HG03060 (cell line): Measurements from ENCODE around the gene RASA3.
"Not testable (repeated sequence)": the region's sequence is repeated elsewhere in the genome, so short reads cannot be mapped to it uniquely, and the experiment has no call there.

Experiments used
- ATAC-seq: cut with Tn5 transposase; IDR thresholded peaks from one replicate; pipeline ENCODE4 v1.9.1; 2021; ENCODE audit warnings: low read depth, moderate number of reproducible peaks; ENCODE audit not compliant: unreplicated experiment

The RASA3 gene

DNA sequence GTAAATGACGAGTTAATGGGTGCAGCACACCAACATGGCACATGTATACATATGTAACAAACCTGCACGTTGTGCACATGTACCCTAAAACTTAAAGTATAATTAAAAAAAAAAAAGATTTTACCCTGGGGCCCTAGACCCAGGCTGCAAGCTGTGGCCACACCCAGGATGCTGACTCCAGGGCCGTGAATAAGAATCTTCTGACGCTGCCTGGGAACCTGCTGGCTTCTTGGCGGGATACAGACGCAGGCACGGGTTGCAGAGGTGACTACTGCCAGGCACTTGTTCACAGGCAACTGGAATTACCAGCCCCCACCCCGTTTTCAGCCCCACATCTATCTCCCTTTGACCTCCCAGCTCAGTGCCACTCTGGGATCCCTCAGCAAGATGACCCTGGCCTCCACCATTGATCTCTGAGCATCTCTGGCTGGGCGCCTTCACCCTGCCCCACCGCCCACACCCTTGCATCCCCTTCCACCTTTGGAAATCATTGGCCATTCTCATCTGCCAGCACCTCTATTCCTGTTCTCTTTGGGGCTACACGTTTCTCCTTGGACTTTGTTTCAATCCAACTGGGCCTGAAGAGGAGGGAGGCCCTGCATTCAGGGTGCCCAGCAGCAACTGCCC, 25.6 kb upstream of the RASA3 start:
- no peak for ATAC-seq

DNA sequence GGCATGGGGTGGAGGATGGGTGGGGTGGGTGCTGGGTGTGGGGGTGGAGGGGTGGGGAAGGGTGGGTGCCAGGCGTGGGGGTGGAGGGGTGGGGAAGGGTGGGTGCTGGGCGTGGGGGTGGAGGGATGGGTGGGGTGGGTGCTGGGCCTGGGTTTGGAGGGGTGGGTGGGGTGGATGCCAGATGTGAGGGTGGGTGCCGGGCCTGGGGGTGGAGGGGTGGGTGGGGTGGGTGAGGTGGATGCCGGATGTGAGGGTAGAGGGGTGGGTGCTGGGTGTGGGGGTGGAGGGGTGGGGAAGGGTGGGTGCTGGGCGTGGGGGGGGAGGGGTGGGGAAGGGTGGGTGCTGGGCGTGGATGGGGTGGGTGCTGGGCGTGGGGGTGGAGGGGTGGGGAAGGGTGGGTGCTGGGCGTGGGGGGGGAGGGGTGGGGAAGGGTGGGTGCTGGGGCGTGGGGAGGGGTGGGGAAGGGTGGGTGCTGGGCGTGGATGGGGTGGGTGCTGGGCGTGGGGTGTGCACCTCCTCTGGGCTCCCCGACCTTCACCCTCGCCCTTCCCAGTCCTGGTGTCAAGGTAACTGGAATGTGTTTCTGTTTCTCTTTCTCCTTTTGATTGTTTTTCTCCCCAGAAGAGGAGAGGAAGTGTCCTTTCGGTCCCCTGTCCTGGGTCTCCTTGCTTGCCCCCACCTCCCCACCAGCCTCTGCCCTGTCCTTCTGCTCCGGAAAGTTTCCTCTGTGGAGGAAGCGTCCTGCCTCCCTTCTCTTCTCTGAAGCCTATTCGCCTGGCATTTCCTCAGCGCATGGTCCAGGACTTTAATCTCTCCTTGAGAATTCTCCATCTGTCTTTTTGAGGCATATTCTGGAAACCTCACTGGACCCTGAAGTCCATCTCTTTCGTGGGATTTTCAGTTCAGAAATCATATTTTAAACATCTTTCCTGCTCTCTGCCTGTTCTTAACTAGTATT, 23.8 kb upstream of the RASA3 start:
- no peak for ATAC-seq

DNA sequence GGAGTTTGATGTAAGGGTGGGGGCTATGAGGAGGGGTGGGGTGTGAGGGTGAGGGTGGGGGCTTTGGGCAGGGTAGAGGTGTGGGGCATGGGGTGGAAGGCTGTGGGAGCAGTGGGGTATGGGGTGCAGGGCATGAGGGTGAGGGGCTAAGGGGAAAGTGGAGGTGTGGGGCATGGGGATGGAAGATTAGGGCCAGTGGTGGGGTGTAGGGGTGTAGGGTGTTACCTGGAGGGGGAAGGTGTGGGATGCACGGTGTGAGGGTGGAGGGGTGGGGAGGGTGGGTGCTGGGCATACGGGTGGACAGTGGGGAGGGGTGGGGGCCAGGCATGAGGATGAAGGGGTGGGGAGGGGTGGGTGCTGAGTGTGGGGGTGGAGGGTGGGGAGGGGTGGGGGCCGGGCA, 22.9 kb upstream of the RASA3 start:
- ATAC-seq = no peak

DNA sequence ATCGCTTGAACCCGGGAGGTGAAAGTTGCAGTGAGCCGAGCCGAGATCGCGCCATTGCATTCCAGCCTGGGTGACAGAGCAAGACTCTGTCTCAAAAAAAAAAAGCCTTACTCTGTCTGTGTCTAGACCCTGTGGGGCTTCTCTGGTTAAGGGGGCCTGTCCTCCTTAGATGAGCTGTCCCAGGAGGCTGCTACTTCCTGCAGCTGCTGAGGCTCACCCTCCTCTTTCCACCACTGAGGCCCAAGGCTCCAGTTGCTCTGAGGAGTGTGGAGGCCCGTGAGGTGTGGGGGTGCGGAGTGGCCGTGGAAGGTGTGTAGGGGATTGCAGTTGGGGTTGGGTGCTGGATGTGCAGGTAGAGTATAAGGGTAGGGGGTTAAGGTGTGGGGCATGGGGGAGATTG, 22.1 kb upstream of the RASA3 start:
- ATAC-seq = no peak

DNA sequence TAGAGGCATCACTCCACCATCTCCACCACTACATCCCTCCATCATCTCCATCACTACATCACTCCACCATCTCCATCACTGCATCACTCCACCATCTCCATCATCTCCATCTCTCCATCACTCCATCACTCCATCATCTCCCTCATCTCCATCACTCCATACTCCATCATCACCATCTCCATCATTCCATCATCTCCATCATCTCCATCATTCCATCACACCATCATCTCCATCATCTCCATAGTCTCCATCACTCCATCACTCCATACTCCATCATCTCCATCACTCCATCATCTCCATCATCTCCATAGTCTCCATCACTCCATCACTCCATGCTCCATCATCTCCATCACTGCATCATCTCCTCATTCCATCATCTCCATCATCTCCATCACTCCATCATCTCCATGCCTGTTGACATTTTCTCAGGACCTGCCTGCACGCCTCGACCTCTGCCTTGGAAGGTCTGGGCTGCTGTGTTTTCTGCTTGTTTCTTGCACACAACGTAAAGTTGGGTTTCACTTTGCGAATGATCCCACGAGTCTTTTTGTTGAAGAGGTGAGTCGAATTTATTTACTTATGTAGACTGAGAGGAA, 21.2 kb upstream of the RASA3 start:
- ATAC-seq = no peak

DNA sequence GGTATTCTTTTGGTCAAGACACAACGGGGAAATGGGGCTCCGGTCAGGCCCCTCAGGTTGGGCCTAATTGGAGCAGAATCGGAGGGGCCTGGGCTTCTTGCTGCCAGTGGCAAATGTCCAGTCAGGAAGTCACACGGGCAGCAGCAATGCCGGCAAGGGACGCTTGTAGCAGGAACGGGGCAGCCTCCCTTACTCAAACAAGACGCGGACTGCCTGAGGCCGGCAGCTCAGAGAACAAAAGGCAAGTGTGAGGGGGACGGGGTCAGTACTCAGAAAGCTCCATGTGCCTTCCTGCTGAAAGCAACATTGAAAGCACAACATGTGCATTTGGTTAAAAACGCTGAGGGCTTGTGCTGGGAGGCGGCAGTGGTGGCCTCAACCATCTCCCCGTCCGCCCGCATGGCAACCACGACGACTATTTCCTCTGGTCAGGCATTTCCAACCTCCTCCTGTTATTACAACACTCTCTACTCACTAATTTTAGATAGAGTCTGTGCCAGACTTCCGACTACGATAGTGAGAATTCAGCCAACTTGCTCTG, 20.5 kb upstream of the RASA3 start:
- no peak for ATAC-seq

DNA sequence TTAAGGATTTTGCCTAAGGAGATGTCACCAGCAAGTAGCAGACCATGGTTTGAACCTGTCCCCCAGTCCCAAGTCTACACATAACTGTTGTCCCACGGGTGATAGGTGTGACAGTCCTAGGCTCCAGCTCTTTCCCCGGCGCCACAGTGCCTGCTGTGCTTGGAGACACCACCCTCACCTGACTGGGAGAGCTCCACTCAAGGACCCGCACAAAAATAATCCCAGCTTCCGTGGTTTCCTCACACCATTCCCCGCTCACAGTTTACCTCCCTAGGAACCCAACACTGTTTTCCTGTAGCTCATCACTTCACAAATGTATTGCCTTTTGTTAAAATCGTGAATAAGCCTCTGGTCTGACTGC, 19.8 kb upstream of the RASA3 start:
- ATAC-seq = no peak

DNA sequence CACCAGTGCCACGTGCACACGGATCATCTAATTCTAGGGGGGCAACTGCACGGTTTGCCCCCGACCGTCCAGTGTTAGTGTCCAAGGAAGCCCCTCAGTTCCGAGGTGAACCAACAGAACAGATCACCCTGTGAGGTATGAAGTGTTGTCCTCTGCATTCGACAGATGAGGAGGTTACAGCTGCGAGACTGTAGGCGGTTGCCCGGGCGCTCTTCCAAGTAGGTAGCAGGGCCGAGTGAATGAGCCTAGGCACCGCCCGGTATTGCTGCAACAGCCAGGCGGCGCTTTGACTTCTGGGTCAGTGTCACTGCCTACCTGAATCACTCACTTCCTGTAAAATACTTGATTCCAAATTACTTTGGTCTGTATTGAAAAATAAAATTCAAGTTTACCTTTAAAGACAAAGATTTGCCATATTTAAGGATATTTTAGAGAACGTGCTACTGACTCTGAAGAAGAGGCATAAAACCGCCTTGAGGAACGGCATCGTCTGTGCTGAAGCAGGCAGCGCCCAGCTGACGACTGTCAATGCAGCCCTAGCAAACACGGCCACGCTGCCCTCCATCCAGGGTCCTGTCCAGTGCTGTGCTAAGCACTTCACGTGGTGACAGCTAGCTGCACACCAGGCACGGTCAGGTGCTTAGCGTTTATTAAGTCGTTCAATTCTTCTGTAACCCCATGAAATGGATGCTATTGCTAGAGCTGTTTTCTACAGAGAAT, 19.3 kb upstream of the RASA3 start:
- ATAC-seq = no peak

DNA sequence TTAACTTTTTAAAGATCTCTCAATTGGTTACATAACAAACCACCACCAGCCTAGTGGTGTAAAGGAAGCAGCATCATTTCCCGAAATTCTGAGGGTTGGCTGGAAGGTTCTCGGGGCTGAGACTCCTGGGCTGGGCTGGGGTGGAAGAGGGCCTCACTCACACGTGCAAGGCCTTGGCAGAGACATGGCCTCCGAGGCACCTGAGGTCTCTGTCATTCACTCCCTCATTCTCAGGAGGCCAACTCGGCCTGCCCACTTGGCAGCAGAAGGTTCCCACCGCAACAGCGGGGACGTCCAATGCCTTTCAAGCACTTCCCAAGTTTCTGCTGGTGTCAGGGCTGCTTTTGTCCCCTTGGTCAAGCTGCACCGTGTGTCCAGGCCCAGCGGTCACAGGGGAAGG, 18.6 kb upstream of the RASA3 start:
- no peak for ATAC-seq

DNA sequence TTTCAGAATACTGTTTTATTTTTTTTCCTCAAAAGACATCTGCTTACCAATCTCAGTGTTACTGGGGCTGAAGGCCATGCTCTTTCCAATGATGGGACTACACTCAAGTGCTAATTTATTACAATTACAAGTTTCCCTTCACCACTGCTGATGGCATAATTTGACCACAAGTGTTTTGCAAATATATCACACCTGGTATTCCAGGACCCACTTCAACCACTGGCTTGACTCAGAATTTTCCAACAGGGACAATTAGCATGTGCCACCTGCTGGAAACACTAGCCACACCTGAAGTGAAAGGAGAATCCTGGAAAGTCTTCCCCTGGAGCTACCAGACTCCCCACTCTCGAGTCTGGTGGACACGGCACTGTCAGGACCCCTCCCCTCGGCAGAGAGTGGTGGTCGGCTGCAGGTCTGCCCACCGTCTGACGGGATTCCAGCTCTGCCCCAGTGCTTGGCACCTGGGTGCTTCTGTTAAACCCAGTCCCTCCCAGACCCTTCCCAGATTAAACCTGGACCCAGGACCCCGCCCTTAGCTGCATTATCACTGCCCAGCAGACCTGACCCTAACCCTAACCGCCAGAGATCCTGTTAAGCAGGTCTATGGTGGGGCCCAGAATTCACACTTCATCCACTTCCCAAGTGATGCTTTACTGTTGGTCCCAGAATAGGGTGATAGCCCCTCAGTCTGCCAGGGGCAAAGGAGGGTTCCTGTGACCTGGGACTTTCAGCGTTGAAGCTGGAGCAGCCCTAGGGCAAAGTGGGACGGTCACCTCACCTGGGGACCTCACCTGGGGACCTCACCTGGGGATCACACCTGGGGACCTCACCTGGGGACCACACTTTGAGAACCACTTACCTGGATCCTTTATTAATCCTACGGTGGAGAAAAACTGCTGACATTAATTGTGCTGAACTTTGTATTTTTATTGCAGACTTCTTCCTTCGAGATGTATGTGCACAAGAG, 17.6 kb upstream of the RASA3 start:
- ATAC-seq = no peak

DNA sequence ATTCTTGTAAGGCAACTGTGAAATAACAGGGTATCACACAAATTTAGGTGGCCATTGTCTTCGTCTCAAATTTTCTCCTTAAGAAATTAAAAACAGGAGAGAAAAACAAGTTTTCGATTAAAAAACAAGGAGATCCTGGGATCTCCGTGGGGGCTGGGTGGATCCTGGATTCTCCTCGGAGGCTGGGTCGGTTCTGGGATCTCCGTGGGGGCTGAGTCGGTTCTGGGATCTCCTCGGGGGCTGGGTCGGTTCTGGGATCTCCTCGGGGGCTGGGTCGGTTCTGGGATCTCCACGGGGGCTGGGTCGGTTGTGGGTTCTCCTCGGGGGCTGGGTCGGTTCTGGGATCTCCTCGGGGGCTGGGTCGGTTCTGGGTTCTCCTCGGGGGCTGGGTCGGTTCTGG, 16.5 kb upstream of the RASA3 start:
- not testable (repeated sequence) for ATAC-seq

DNA sequence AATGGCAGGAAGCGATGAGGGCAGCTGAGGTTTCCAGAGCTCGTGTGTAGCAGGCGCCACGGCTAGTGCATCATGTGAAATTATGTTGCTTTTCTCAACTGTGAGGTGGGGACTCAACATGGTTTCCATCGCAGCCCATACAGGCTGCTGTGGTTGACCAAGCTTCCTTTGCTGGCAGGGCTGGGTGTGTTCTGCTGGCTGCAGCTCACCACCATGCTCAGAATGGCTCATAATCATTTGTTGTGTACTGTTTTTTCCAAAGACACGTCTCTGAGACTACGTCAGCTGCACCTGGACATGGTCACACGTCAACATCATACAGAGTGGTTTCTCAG, 16.1 kb upstream of the RASA3 start:
- ATAC-seq = peak; percentile 76

DNA sequence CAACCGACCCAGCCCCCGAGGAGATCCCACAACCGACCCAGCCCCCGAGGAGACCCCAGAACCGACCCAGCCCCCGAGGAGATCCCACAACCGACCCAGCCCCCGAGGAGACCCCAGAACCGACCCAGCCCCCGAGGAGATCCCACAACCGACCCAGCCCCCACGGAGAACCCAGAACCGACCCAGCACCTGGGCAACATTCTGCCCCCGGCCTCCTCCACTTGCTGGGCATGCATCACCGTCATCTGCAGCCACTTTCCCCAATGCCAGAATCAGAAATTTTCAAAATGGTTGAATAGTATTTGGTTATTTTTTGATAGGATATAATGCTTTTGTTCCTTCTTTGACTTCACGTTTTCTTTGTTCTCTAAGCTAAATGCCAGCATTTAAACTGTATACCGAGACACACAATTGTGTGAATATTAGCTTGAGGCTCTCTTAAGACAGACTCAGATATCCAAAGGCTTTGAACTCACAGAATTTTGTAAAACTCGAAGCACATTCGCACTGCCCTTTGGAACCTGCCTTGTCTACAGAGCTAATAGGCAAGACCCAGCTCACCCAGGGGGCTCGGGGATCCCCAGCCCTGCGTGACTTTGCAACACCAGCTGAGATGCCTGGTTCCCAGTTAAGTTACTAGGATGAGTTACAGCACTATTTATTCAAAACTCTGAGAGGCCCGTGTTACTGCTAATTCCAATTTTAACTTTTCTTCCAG, 15.5 kb upstream of the RASA3 start:
- ATAC-seq = no peak

DNA sequence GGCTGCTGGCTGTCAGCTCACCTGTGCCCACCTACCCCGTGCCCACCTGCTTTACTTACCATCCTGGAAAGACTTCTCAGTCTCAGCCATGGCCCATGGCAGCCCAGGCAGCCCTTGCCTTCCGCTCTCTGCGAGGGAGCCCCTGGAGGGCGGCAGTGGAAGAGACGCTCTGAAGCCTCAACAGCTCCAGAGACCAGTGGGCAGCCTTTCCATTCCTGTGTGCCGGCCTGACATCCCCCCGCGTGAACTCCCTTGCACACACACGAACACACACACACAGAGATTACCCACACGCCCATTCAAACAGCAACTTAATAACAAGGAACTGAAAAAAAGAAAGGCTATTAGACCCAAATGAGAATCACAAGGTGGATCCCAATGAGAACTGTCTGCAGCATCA, 14.2 kb upstream of the RASA3 start:
- ATAC-seq = no peak

DNA sequence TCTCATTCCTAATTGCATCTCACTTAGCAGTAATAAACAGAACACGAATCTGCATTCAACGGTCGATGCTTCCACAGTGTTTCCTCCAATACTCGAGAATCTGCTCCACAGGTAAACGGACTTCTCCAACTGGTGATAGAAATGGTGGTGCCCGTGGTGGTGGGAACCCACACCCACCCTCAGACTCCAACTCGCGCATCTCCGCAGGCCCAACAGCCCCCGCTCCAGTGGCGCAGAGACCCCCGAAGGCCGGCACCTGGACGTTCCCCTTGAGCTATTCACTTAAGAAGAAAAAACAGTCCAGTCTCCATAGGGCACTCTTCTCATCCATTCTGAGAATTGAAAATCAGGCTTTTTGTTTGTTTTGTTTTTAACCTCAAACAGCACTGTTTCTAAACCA, 13.8 kb upstream of the RASA3 start:
- ATAC-seq = no peak

DNA sequence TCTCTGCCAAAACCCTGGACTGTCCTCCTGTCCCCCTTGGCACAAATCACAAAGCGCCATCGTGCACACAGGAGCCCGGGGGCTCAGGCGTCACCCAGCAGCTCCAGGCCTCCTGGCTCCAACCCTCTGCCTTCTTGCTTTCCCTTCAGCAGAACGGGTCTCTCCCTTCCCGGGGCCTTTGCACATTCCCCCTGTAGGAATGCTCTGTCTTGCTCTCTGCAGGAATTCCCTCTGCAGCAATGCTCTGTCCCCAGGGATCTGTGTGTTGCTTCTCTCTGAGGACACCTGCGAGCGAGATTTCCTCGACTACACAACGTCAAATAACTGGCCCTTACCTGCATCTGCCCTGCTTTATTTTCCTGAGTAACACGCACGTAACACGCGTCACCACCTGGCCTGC, 13.3 kb upstream of the RASA3 start:
- ATAC-seq = no peak

DNA sequence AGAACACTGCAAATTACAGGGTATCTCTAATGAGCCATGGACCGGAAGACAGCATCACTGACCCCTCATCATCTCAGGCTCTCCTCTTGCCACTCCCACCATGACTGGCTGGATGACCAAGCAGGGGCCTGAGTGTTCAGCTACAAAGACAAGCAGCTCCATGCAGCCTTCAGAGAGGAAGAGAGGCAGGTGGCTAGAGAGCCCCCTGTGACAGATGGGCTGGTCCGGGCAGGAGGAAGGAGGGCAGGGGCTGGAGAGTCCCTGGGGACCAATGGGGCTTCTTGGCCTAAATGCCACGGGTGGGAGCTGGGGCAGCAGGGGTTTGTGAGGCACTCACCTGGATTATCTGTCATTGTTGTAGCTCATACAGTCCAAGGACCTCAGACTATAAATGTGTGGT, 12.8 kb upstream of the RASA3 start:
- no peak for ATAC-seq

DNA sequence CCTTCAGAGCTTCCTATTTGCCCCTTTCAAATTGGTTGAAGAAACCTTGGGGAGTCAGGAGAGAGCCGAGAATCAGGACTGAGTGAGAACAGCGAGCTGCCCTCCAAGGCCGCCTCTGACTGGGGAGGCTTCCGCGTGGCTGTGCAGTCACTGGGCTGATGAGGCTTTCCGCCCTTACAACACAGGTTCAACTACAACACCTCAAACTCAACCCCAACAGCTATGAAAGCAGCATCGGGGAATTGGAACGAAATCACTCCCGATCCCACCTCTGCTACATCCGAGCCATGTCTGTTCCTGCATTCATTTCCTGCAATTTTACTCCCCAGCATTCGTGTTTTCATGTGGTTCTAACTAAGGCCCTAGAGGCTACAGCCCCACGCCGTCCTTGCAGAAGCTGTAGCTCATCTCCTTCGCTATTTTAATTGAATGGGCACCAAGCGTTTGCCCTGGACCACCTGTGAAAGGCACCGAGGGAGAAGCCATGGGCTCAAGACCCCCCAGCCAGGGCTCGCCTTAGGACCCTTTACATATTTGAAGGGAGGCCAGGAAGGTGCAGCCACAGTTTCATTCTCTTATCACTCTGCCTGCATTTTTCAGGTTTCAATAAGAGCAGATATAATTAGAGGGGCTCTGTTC, 12.3 kb upstream of the RASA3 start:
- ATAC-seq = no peak
